Measurements from ENCODE around the gene OXCT2. TPM values are rescaled to one million over a fixed set of nuclear protein-coding genes. Genes with fewer than 3 reads are reported as not detected.

The OXCT2 gene
- polyA plus RNA-seq, 1 donor (not counting 4 experiments of a cell fraction or from before 2014, with no cell fraction given): not detected

GRCh38 chr1:39808784-39809517 is 37.8 kb upstream of the OXCT2 start:
- Histone ChIP-seq H3K79me2 (ENCODE audit: control insufficient read depth, insufficient read depth, low read length) (no peaks in the 10 kb centered on the region), H3K27ac (ENCODE audit: control insufficient read depth, insufficient read depth, low read length) (no peak overlapping the region), H3K9ac (ENCODE audit: control insufficient read depth, extremely low read depth, insufficient read depth, low read length) (no peak overlapping the region), H3K9me1 (ENCODE audit: control insufficient read depth, extremely low read depth, insufficient read depth, low read length) (no peaks in the 10 kb centered on the region), H3K27me3 (ENCODE audit: control insufficient read depth, extremely low read depth, insufficient read depth, low read length) (no peaks in the 10 kb centered on the region), H4K20me1 (ENCODE audit: control insufficient read depth, extremely low read depth, insufficient read depth, low read length) (no peaks in the 10 kb centered on the region), H3K4me2 (ENCODE audit: control insufficient read depth, extremely low read depth, insufficient read depth, low read depth, low read length) (no peak overlapping the region), H2AFZ (ENCODE audit: control insufficient read depth, low read length) (no peak overlapping the region), H3K4me3 (ENCODE audit: control insufficient read depth in 2 of 3, extremely low read depth in 1 of 3, insufficient read depth in 2 of 3, low read depth in 1 of 3, low read length in 3 of 3) (no peak overlapping the region), H3K4me1 (ENCODE audit: control insufficient read depth, extremely low read depth, insufficient read depth, low read length) (no peaks in the 10 kb centered on the region), H3K36me3 (ENCODE audit: control insufficient read depth in 2 of 2, extremely low read depth in 1 of 2, insufficient read depth in 2 of 2, low read length in 2 of 2) (no peaks in the 10 kb centered on the region), H3K9me3 (ENCODE audit: control insufficient read depth, low read depth, low read length) (no peaks in the 10 kb centered on the region)
- FAIRE-seq: no peak
- dilution Hi-C loops (cut with MboI; ENCODE audit: extremely low pct_ligation_motif_present, low sequenced_read_pairs): no loop called here
- DNase-seq (ENCODE audit: low read depth, low spot score): no peak
- TF ChIP-seq EZH2 (IDR thresholded peaks at IDR 0.05; ENCODE audit: low read length) (no peak), CTCF (optimal IDR thresholded peaks at IDR 0.05 in 1 of 3, IDR thresholded peaks at IDR 0.05 in 1 of 3, conservative IDR thresholded peaks at IDR 0.05 in 1 of 3; ENCODE audit: extremely low read depth in 1 of 3, insufficient read depth in 2 of 3, low read length in 3 of 3) (no peak)

GRCh38 chr1:39805385-39805784 is 34.2 kb upstream of the OXCT2 start:
- H3K9ac ChIP-seq (ENCODE audit: control insufficient read depth, extremely low read depth, insufficient read depth, low read length): no peak overlapping the region
- no peaks in the 10 kb centered on the region for H4K20me1 ChIP-seq (ENCODE audit: control insufficient read depth, extremely low read depth, insufficient read depth, low read length)
- dilution Hi-C loops (cut with MboI; ENCODE audit: extremely low pct_ligation_motif_present, low sequenced_read_pairs): no loop called here
- H3K9me1 ChIP-seq (ENCODE audit: control insufficient read depth, extremely low read depth, insufficient read depth, low read length): no peaks in the 10 kb centered on the region
- TF ChIP-seq EZH2 (IDR thresholded peaks at IDR 0.05; ENCODE audit: low read length) (no peak), CTCF (optimal IDR thresholded peaks at IDR 0.05 in 1 of 3, IDR thresholded peaks at IDR 0.05 in 1 of 3, conservative IDR thresholded peaks at IDR 0.05 in 1 of 3; ENCODE audit: extremely low read depth in 1 of 3, insufficient read depth in 2 of 3, low read length in 3 of 3) (no peak)
- H3K4me1 ChIP-seq (ENCODE audit: control insufficient read depth, extremely low read depth, insufficient read depth, low read length): peaks cover 4% of the 10 kb centered on the region
- DNase-seq (ENCODE audit: low read depth, low spot score) (no peak), FAIRE-seq (no peak)
- H3K36me3 ChIP-seq (ENCODE audit: control insufficient read depth in 2 of 2, extremely low read depth in 1 of 2, insufficient read depth in 2 of 2, low read length in 2 of 2): no peaks in the 10 kb centered on the region
- no peaks in the 10 kb centered on the region for H3K79me2 ChIP-seq (ENCODE audit: control insufficient read depth, insufficient read depth, low read length)
- H3K4me3 ChIP-seq (ENCODE audit: control insufficient read depth in 2 of 3, extremely low read depth in 1 of 3, insufficient read depth in 2 of 3, low read depth in 1 of 3, low read length in 3 of 3): no peak overlapping the region
- H3K9me3 ChIP-seq (ENCODE audit: control insufficient read depth, low read depth, low read length): no peaks in the 10 kb centered on the region
- no peak overlapping the region for H3K4me2 ChIP-seq (ENCODE audit: control insufficient read depth, extremely low read depth, insufficient read depth, low read depth, low read length)
- no peak overlapping the region for H3K27ac ChIP-seq (ENCODE audit: control insufficient read depth, insufficient read depth, low read length)
- H2AFZ ChIP-seq (ENCODE audit: control insufficient read depth, low read length): no peak overlapping the region
- no peaks in the 10 kb centered on the region for H3K27me3 ChIP-seq (ENCODE audit: control insufficient read depth, extremely low read depth, insufficient read depth, low read length)

Data from keratinocyte (primary cell).